GM21423 (cell line): ENCODE data around the gene SIN3B.
"Not testable (repeated sequence)": the region's sequence is repeated elsewhere in the genome, so short reads cannot be mapped to it uniquely, and the experiment has no call there.

ENCODE experiments used
- ATAC-seq: cut with Tn5 transposase; IDR thresholded peaks from one replicate; pipeline ENCODE4 v1.9.1; 2021; ENCODE audit warnings: mild to moderate bottlenecking, moderate library complexity; ENCODE audit not compliant: unreplicated experiment

SIN3B gene, protein sequence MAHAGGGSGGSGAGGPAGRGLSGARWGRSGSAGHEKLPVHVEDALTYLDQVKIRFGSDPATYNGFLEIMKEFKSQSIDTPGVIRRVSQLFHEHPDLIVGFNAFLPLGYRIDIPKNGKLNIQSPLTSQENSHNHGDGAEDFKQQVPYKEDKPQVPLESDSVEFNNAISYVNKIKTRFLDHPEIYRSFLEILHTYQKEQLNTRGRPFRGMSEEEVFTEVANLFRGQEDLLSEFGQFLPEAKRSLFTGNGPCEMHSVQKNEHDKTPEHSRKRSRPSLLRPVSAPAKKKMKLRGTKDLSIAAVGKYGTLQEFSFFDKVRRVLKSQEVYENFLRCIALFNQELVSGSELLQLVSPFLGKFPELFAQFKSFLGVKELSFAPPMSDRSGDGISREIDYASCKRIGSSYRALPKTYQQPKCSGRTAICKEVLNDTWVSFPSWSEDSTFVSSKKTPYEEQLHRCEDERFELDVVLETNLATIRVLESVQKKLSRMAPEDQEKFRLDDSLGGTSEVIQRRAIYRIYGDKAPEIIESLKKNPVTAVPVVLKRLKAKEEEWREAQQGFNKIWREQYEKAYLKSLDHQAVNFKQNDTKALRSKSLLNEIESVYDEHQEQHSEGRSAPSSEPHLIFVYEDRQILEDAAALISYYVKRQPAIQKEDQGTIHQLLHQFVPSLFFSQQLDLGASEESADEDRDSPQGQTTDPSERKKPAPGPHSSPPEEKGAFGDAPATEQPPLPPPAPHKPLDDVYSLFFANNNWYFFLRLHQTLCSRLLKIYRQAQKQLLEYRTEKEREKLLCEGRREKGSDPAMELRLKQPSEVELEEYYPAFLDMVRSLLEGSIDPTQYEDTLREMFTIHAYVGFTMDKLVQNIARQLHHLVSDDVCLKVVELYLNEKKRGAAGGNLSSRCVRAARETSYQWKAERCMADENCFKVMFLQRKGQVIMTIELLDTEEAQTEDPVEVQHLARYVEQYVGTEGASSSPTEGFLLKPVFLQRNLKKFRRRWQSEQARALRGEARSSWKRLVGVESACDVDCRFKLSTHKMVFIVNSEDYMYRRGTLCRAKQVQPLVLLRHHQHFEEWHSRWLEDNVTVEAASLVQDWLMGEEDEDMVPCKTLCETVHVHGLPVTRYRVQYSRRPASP

DNA sequence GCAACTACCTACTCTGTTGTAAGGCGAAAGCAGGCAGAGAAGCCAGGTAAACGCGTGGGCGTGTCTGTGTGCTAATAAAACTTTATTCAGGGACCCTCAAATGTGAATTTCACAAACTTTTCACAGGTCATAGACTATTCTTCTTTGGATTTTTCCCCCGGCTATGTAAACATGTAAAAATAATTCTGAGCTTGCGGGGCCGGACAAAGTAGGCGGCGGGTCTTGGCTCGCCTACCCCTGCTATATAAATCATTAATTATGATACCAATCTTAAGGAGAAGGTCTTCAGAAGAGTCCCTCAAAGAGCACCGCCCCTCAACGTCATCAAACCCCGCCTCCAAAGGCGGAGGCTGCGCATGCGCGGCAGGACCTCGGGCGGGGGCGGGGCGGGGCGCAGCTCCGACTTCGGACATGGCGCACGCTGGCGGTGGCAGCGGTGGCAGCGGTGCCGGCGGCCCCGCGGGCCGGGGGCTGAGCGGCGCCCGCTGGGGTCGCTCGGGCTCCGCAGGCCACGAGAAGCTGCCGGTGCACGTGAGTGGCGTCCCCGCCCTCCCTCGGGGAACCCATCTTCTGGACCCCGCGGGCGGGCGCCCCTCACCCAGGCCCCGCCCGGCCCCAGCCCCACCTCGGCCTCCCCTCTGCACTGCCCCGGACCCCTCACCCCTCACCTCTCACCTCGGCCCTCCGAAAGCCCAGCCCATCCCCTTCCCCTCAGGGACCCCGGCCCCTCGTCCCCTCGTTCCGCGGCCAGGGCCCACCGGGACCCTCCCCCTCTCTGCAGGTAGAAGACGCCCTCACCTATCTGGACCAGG is at the start of gene SIN3B:
SIN3B (plus strand) TSS at position 389 of the 812 bp plus-strand sequence; CDS start at position 412, 23 bp downstream.
- ATAC-seq, result peak; percentile 75

DNA sequence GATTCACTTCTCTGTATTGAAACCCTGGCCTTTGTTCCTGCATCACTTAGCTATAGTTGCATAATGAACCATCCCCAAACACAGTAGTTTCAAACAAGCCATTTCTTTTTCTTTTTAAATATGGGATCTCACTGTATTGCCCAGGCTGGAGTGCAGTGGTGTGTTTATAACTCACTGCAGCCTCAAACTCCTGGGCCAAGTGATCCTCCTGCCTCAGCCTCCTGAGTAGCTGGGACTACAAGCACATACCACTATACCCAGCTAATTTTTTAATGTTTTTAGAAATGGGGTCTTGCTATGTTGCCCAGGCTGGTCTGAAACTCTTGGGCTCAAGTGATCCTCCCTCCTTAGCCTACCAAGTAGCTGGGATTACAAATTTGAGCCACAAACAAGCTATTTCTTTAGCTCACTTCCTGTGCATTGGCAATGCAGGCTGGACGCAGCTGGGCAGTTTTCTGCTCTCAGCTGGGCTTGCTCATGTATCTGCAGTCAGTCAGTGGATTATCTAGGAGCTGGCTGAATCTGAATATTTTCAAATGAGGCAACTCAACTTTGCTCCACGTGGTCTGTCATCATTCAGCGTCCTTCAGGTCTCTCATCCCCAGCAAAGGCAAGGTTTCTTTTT is 49.5 kb upstream of the SIN3B start:
- ATAC-seq, result no peak

DNA sequence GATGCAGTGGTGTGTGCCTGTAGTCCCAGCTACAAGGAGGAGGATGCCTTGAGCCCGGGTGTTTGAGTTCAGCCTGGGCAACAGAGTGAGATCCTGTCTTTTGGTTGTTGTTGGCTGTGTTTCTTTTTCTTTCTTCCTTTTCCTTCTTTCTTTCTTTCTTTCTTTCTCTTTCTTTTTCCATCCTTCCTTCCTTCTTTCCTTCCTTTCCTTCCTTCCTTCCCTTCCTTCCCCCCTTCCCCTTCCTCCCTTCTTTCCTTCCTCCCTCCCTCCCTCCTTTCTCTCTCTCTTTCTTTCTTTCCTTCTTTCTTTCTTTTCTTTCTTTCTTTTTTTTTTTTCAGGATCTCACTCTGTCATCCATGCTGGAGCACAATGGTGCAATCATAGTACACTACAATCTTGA is 46.5 kb upstream of the SIN3B start:
- ATAC-seq, result no peak

GRCh38 chr19:16788479-16788878 is 40.7 kb upstream of the SIN3B start:
- no peak for ATAC-seq

- no peak for ATAC-seq
Observed at GRCh38 chr19:16789238-16789637, 40.0 kb upstream of the SIN3B start.

- no peak for ATAC-seq
Observed at GRCh38 chr19:16790051-16790450, 39.1 kb upstream of the SIN3B start.

GRCh38 chr19:16791942-16792341 is 37.3 kb upstream of the SIN3B start:
- ATAC-seq, result no peak

DNA sequence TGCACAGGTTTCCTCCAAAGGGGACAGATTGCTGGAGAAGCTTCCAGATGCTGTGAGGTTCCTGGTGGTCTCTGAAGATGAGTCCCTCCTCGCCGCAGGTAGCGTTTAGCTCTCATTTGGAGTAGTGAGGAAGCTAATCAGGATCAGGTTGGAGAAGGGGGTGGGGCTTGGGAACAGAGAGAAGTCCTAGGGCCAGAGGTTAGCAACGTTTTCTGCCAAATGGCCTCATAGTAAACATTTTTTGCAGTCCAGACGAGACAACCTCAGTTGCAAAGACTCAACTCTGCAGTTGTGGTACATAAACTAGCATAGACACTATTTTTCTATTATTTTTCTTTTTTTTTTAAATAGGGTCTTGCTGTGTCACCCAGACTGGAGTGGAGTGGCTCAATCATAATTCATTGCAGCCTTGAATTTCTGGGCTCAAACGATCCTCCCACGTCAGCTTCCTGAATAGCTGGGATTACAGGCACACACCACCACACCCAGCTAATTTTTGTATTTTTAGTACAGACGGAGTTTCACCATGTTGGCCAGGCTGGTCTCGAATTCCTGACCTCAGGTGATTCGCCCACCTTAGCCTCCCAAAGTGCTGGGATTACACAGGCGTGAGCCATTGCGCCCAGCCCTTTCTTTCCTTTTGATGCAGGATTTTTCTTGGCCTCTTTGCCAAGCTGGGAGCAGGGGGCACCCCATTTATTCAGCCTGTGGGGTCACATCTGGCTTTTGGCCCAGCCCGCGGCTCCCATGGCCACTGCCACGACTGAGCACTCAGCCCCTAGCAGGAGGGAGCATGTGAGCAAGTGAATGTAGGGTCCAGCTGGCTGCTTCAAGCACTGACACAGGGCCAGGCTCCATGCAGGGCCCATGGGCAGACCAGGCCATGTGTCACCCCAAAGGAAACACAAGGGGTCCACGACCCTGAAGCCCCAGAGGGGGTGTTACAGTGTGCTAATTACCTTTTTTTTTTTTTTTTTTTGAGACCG is 34.4 kb upstream of the SIN3B start:
- ATAC-seq, result no peak

DNA sequence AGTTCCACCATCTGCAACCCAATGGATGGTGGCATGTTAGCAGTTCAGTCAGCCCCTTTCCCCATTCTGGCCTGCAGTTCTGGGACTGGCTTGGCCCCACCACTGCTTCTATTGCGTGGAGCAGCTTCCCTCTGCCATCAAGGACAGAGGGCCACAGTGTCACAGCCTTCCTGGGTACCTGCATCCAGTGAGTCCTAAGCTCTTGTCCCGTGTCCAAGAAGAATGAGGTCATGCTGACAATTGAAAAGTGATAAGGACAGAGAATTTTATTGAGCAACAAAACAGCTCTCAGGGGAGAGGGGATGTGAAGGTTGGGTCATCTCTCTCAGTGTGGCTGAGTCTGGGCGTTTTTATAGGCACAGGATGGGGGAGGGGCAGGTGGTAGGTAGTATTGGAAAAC is 33.5 kb upstream of the SIN3B start:
- ATAC-seq, result no peak

DNA sequence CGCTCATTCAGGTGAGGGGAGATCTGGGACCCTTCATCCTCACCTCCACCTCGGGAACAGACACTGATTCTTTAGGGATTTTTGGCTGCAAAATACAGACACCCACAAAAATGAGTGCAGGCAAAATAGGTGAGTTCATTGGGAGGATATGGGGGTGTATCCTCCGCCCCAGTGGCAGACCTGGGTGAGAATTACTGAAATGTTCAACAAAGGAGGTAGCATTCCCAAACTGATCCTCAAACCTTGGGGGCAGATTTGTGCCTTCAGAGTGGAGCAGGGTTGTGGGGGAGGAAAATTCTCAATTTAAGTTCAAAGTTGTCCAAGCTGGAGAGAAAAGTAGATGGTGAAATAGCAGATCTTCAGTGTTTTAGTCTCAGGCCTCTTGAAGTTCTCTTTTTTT is 31.3 kb upstream of the SIN3B start:
- ATAC-seq, result no peak

DNA sequence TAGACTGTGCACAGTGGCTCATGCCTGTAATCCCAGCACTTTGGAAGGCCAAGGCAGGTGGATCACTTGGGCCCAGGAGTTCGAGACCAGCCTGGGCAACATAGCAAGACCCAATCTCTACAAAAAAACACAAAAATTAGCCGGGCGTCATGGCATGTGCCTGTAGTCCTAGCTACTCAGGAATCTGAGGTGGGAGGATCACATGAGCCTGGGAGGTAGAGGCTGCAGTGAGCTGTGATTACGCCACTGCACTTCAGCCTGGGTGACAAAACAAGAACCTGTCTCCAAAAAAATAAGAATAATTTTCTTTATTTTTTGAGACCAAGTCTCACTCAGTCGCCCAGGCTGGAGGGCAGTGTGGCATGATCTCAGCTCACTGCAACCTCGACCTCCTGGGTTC is 30.9 kb upstream of the SIN3B start:
- not testable (repeated sequence) for ATAC-seq

DNA sequence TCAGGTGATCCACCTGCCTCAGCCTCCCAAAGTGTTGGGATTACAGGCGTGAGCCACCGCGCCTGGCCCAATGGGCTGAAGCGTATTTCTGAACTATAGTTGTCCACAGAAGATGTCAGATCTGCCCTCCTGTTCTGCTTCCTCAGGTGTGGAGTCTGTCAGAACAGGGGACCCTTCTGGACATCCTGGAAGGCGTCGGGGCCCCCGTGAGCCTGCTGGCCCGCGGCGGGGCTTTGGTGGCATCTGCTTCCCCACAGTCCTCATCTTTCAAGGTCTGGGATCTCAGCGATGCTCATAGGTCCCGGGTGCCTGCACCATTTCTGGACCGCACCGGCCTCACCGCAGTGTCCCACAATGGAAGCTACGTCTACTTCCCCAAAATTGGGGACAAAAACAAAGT is 29.5 kb upstream of the SIN3B start:
- no peak for ATAC-seq

GRCh38 chr19:16801600-16802013 is 27.6 kb upstream of the SIN3B start:
- no peak for ATAC-seq

DNA sequence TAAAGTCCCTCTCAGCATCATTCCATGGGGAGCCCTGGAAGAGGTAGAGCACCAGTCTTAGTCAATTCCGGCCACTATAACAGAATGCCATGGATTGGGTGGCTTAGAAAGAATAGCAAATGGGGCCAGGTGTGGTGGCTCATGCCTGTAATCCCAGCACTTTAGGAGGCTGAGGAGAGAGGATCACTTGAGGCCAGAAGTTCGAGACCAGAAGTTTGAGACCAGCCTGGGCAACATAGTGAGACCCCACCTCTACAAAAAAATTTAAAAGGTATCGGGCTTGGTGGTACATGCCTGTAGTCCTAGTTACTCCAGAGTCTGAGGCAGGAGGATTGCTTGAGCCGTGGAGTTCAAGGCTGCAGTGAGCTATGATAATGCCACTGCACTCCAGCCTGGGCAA is 25.0 kb upstream of the SIN3B start:
- no peak for ATAC-seq

GRCh38 chr19:16807549-16808284 is 21.5 kb upstream of the SIN3B start:
- ATAC-seq, result no peak

DNA sequence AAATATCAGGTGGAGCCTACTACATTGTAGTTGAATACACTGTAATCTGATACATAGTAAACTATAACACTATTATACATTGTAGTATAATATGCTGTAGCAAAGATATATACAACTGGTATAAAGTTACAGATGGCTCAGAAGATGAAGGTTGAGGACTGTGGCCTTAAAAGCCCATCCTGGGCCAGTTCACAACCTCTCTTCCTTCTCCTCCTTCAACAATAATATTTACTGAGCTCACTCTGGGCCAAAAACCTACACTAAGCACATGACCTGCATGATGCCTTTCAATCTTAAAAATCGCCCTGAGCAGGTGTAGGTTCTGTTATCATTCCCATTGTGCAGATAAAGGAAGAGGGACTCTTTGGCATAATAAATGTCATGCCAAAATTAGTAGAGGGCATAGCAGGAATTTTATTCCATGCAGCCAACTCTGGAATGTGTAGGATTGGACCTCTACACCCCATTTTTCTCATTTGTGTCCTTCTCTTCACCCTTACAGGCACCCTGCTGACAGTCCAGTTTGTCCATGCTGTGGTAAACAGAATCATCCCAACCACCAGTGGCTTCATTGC is 14.6 kb upstream of the SIN3B start:
- no peak for ATAC-seq

GRCh38 chr19:16820056-16820455 is 9.1 kb upstream of the SIN3B start:
- ATAC-seq, result no peak

GRCh38 chr19:16821081-16821480 is 8.1 kb upstream of the SIN3B start:
- ATAC-seq, result no peak
